Right atrium auricular region (tissue), 2 donors: ENCODE measurements around the gene KRTAP6-2. TPM values are rescaled to one million over a fixed set of nuclear protein-coding genes. Genes with fewer than 3 reads are reported as not detected.

Source experiments
- total RNA-seq, 2 donors: library from RNA; depleted of rRNA; stranded (reverse); fragments of >200 nt; gene quantifications; one replicate each; pipeline ENCODE4 v1.1.0, GENCODE V29; 2016

Gene KRTAP6-2
- total RNA-seq, 2 donors from 2014 or later, result not detected

Other genes with a start within 250 kb of the KRTAP6-2 start
- gene KRTAP13-2, start 226.6 kb downstream of the KRTAP6-2 start, total RNA-seq, result not detected
- not detected for gene KRTAP13-1, start 202.9 kb downstream of the KRTAP6-2 start, total RNA-seq
- not detected for gene KRTAP13-3, start 173.0 kb downstream of the KRTAP6-2 start, total RNA-seq
- not detected for gene KRTAP13-4, start 168.7 kb downstream of the KRTAP6-2 start, total RNA-seq
- gene KRTAP15-1, start 158.6 kb downstream of the KRTAP6-2 start, total RNA-seq, result not detected
- gene KRTAP19-1, start 118.5 kb downstream of the KRTAP6-2 start, total RNA-seq, result not detected
- gene KRTAP19-2, start 111.5 kb downstream of the KRTAP6-2 start, total RNA-seq, result not detected
- gene KRTAP19-3, start 106.9 kb downstream of the KRTAP6-2 start, total RNA-seq, result not detected
- gene KRTAP19-4, start 101.7 kb downstream of the KRTAP6-2 start, total RNA-seq, result not detected
- not detected for gene KRTAP19-5, start 96.8 kb downstream of the KRTAP6-2 start, total RNA-seq
- gene KRTAP19-6, start 57.0 kb downstream of the KRTAP6-2 start, total RNA-seq, result not detected
- not detected for gene KRTAP19-7, start 37.6 kb downstream of the KRTAP6-2 start, total RNA-seq
- not detected for gene KRTAP22-2, start 8.5 kb downstream of the KRTAP6-2 start, total RNA-seq
- not detected for gene KRTAP6-3, start 6.5 kb downstream of the KRTAP6-2 start, total RNA-seq
- not detected for gene KRTAP22-1, start 2.2 kb upstream of the KRTAP6-2 start, total RNA-seq
- gene KRTAP6-1, start 15.0 kb upstream of the KRTAP6-2 start, total RNA-seq, result not detected
- gene KRTAP20-1, start 17.5 kb upstream of the KRTAP6-2 start, total RNA-seq, result not detected
- gene KRTAP20-4, start 21.7 kb upstream of the KRTAP6-2 start, total RNA-seq, result not detected
- gene KRTAP20-2, start 36.3 kb upstream of the KRTAP6-2 start, total RNA-seq, result not detected
- gene KRTAP20-3, start 44.0 kb upstream of the KRTAP6-2 start, total RNA-seq, result not detected
- gene KRTAP21-3, start 119.9 kb upstream of the KRTAP6-2 start, total RNA-seq, result not detected
- gene KRTAP21-2, start 148.4 kb upstream of the KRTAP6-2 start, total RNA-seq, result not detected
- gene KRTAP21-1, start 156.5 kb upstream of the KRTAP6-2 start, total RNA-seq, result not detected
- not detected for gene KRTAP8-1, start 214.4 kb upstream of the KRTAP6-2 start, total RNA-seq
- gene KRTAP7-1, start 230.9 kb upstream of the KRTAP6-2 start, total RNA-seq, result not detected